Endothelial cell of umbilical vein (primary cell): Measurements from ENCODE around the gene ZNF462. TPM values are rescaled to one million over a fixed set of nuclear protein-coding genes. Genes with fewer than 3 reads are reported as not detected.

Experiments
- BruUV-seq: library from RNA; stranded (reverse); fragments of 400-500 nt; replicated peaks from 2 replicates; lab custom pipeline; 2021; lab: Mats Ljungman, UMichigan
- CTCF ChIA-PET: fragments of 300-600, 350-600 bp; sonication (Branson Sonifier 250); formaldehyde crosslinking; loops from one replicate; lab custom pipeline; 2021; ENCODE audit warnings: antibody characterized with exemption, inconsistent platforms; lab: Charles Lee
- POLR2A ChIA-PET: fragments of 300-600, 350-600 bp; sonication (Branson Sonifier 250); formaldehyde crosslinking; loops from one replicate; lab custom pipeline; 2021; ENCODE audit warnings: antibody characterized with exemption, inconsistent platforms; lab: Charles Lee
- DNase-seq: peaks from one replicate; pipeline ENCODE4 v3.0.0-alpha.2; 2011; ENCODE audit warnings: low read depth, low spot score
- FAIRE-seq: peaks from 2 replicates; lab custom pipeline; 2011; peaks lifted over from hg19 to GRCh38; lab: Jason Lieb, UNC
- H2AFZ ChIP-seq: 2 replicates; pipeline ENCODE4 v1.6.0; 2012; ENCODE audit warnings: low read depth, low read length, control low read depth, inconsistent platforms
- H3K27ac ChIP-seq: 2 replicates; pipeline ENCODE4 v1.5.1; 2011; ENCODE audit warnings: low read depth, mild to moderate bottlenecking, control low read depth, low read length, moderate library complexity; ENCODE audit not compliant: insufficient read depth
- H3K27me3 ChIP-seq, 2 experiments: 2 replicates each; pipeline versions ENCODE4 v1.6.0 to v1.6.1; 2011; ENCODE audit warnings: low read length in 2 of 2, mixed read lengths in 1 of 2; ENCODE audit not compliant: control insufficient read depth in 2 of 2, insufficient read depth in 2 of 2
- H3K36me3 ChIP-seq, 2 experiments: 2 replicates in 1 of 2; 3 replicates in 1 of 2; pipeline ENCODE4 v1.5.1; 2011; ENCODE audit warnings: low read length in 2 of 2, mild to moderate bottlenecking in 1 of 2, moderate library complexity in 1 of 2; ENCODE audit not compliant: control insufficient read depth in 2 of 2, insufficient read depth in 2 of 2; ENCODE audit errors: extremely low read depth in 1 of 2
- H3K4me1 ChIP-seq: 3 replicates; pipeline ENCODE4 v1.5.1; 2011; ENCODE audit warnings: mild to moderate bottlenecking, low read length; ENCODE audit not compliant: control insufficient read depth, insufficient read depth; ENCODE audit errors: extremely low read depth
- H3K4me2 ChIP-seq: 2 replicates; pipeline ENCODE4 v1.6.1; 2011; ENCODE audit warnings: low read length, control low read depth, mixed read lengths; ENCODE audit not compliant: insufficient read depth
- H3K4me3 ChIP-seq, 3 experiments: fragments of 200-600 bp in 1 of 3; sonication (generic), shearing (Covaris generic) in 1 of 3; replicated peaks in 1 of 3; 2 replicates each; pipeline ENCODE4 v1.5.1; 2011 to 2016; ENCODE audit warnings: control low read depth in 3 of 3, low read length in 3 of 3, mild to moderate bottlenecking in 2 of 3, inconsistent platforms in 1 of 3, low read depth in 1 of 3, moderate library complexity in 1 of 3; ENCODE audit not compliant: insufficient read depth in 1 of 3
- H3K79me2 ChIP-seq: 2 replicates; pipeline ENCODE4 v1.6.0; 2012; ENCODE audit warnings: low read length, inconsistent platforms; ENCODE audit not compliant: control insufficient read depth, insufficient read depth
- H3K9ac ChIP-seq: replicated peaks from 2 replicates; pipeline ENCODE3; 2011; ENCODE audit warnings: low read length, control low read depth; ENCODE audit not compliant: insufficient read depth; ENCODE audit errors: extremely low read depth
- H3K9me1 ChIP-seq: replicated peaks from 3 replicates; pipeline ENCODE4 v1.6.0; 2011; ENCODE audit warnings: mild to moderate bottlenecking, low read length; ENCODE audit not compliant: control insufficient read depth, insufficient read depth; ENCODE audit errors: extremely low read depth
- H3K9me3 ChIP-seq: replicated peaks from 2 replicates; pipeline ENCODE4 v1.5.1; 2012; ENCODE audit warnings: low read length, inconsistent platforms; ENCODE audit not compliant: control insufficient read depth, insufficient read depth
- H4K20me1 ChIP-seq: replicated peaks from 2 replicates; pipeline ENCODE3; 2011; ENCODE audit warnings: mild to moderate bottlenecking, low read length; ENCODE audit not compliant: control insufficient read depth, insufficient read depth; ENCODE audit errors: extremely low read depth
- CTCF ChIP-seq, 2 donors: IDR thresholded peaks; 1 replicate in 1 of 2; 2 replicates in 1 of 2; pipeline ENCODE4 v1.5.1; 2011; ENCODE audit warnings: low read length in 2 of 2, mild to moderate bottlenecking in 2 of 2, moderate library complexity in 2 of 2, control low read depth in 1 of 2, inconsistent platforms in 1 of 2, low read depth in 1 of 2; ENCODE audit not compliant: insufficient read depth in 1 of 2; ENCODE audit errors: extremely low read depth in 1 of 2
- EZH2 ChIP-seq: IDR thresholded peaks from 2 replicates; pipeline ENCODE4 v1.6.1; 2012; ENCODE audit warnings: borderline replicate concordance, low read depth, mild to moderate bottlenecking, moderate library complexity, low read length, inconsistent platforms; ENCODE audit not compliant: severe bottlenecking
- FOS ChIP-seq: IDR thresholded peaks from 2 replicates; pipeline ENCODE4 v1.6.1; 2011; ENCODE audit warnings: mild to moderate bottlenecking, low read length, moderate library complexity, borderline replicate concordance; ENCODE audit not compliant: insufficient read depth
- GATA2 ChIP-seq: IDR thresholded peaks from 2 replicates; pipeline ENCODE4 v1.7.0; 2011; ENCODE audit warnings: low read depth, mild to moderate bottlenecking, moderate library complexity, mixed read lengths, low read length; ENCODE audit not compliant: insufficient read length, insufficient read depth
- JUN ChIP-seq: IDR thresholded peaks from 2 replicates; pipeline ENCODE4 v1.6.1; 2011; ENCODE audit warnings: borderline replicate concordance, low read depth; ENCODE audit not compliant: insufficient read length, insufficient read depth
- MAX ChIP-seq: IDR thresholded peaks from 2 replicates; pipeline ENCODE4 v1.6.1; 2011; ENCODE audit not compliant: insufficient read depth, insufficient read length
- MYC ChIP-seq: IDR thresholded peaks from one replicate; pipeline ENCODE4 v1.6.1; 2011; ENCODE audit warnings: mild to moderate bottlenecking, low read depth, low read length
- POLR2A ChIP-seq: IDR thresholded peaks from 2 replicates; pipeline ENCODE4 v1.6.1; 2012; ENCODE audit warnings: low read depth, mild to moderate bottlenecking, control low read depth, low read length
- POLR2AphosphoS5 ChIP-seq: IDR thresholded peaks from 2 replicates; pipeline ENCODE4 v1.6.1; 2012; ENCODE audit warnings: low read depth, mild to moderate bottlenecking, control low read depth, low read length, moderate library complexity; ENCODE audit not compliant: insufficient read depth
- dilution Hi-C: fragments of 300-500 bp; cut with MboI; formaldehyde crosslinking; loops from one replicate; pipeline ENCODE4 v1.15.0; 2019; ENCODE audit warnings: low sequenced_read_pairs; ENCODE audit not compliant: extremely low pct_ligation_motif_present
- intact Hi-C: fragments of 100-400 bp; cut with micrococcal nuclease; formaldehyde crosslinking; loops from one replicate; pipeline ENCODE4 v1.10.0; 2022
- polyA plus RNA-seq, 4 experiments: library from polyadenylated mRNA; depleted of rRNA in 3 of 4; stranded (reverse) in 3 of 4; unstranded in 1 of 4; fragments of >200 nt; gene quantifications; 2 replicates each; pipeline versions ENCODE4 v1.2.1 to v1.2.3, GENCODE V29; 2011 to 2012; ENCODE audit warnings: missing spikeins in 1 of 4
- total RNA-seq: library from RNA; stranded (reverse); gene quantifications from 2 replicates; pipeline ENCODE4 v1.2.3, GENCODE V29; 2021

Gene ZNF462
- total and polyA plus RNA-seq, 2 donors (not counting 3 experiments of a cell fraction or from before 2014, with no cell fraction given) = 6.2 to 24.7 TPM

GRCh38 chr9:106980551-106981101, 117.7 kb downstream of the ZNF462 start:
- CTCF ChIA-PET = no interaction called here
- no peak overlapping the region for H3K27ac ChIP-seq
- no peak for FAIRE-seq
- no peaks in the 10 kb centered on the region for H3K79me2 ChIP-seq
- no peaks in the 10 kb centered on the region for H3K9me1 ChIP-seq
- dilution Hi-C loops (no loop called here), intact Hi-C loops (no loop called here)
- H4K20me1 ChIP-seq = no peaks in the 10 kb centered on the region
- POLR2A ChIA-PET = no interaction called here
- no peak overlapping the region for H3K4me3 ChIP-seq
- H3K4me1 ChIP-seq = no peaks in the 10 kb centered on the region
- no peak for DNase-seq
- BruUV-seq = no TSS peak
- no peaks in the 10 kb centered on the region for H3K9me3 ChIP-seq
- H3K36me3 ChIP-seq = peaks cover 0 to 18% of the 10 kb centered on the region in 2 experiments
- H3K4me2 ChIP-seq = no peak overlapping the region
- no peaks in the 10 kb centered on the region for H3K27me3 ChIP-seq
- no peak overlapping the region for H2AFZ ChIP-seq
- H3K9ac ChIP-seq = no peak overlapping the region
- TF ChIP-seq CTCF (IDR thresholded peaks at IDR 0.05; ENCODE audit: extremely low read depth in 1 of 2, insufficient read depth in 1 of 2, low read depth in 1 of 2, low read length in 2 of 2) (no peak), MYC (no peak), EZH2 (no peak), FOS (no peak), GATA2 (no peak), MAX (no peak), JUN (no peak), POLR2A (no peak), POLR2AphosphoS5 (no peak)
